Measurements from ENCODE around the gene GLCE. TPM values are rescaled to one million over a fixed set of nuclear protein-coding genes. Genes with fewer than 3 reads are reported as not detected.

The GLCE gene
- total RNA-seq, 1 donor from 2014 or later = 13.6 TPM

GRCh38 chr15:69313432-69314000 lies 153.1 kb downstream of the GLCE start:
- Histone ChIP-seq H3K27me3 (ENCODE audit: insufficient read depth, low read length) (no peaks in the 10 kb centered on the region), H3K79me2 (ENCODE audit: insufficient read depth, low read length) (no peaks in the 10 kb centered on the region), H3K4me2 (ENCODE audit: low read length) (no peak overlapping the region), H4K20me1 (ENCODE audit: insufficient read depth, low read length) (no peaks in the 10 kb centered on the region), H3K9ac (ENCODE audit: low read length) (no peak overlapping the region), H3K9me3 (ENCODE audit: insufficient read depth, low read depth, low read length) (no peaks in the 10 kb centered on the region), H3K4me1 (ENCODE audit: insufficient read depth, low read length) (peaks cover 13% of the 10 kb centered on the region), H3K27ac (ENCODE audit: low read depth, low read length) (no peak overlapping the region), H3K4me3 (ENCODE audit: insufficient read depth, low read depth, low read length) (no peak overlapping the region), H3K36me3 (ENCODE audit: insufficient read depth, low read length) (no peaks in the 10 kb centered on the region), H2AFZ (ENCODE audit: low read depth, low read length) (no peak overlapping the region)
- FAIRE-seq (no peak), DNase-seq (ENCODE audit: low read depth) (no peak)
- peaks cover 19% of the 10 kb centered on the region for H3K27me3 Mint-ChIP-seq (ENCODE audit: low read depth, unreplicated experiment)
- peaks cover 3% of the 10 kb centered on the region for H3K9me3 Mint-ChIP-seq (ENCODE audit: unreplicated experiment)
- H3K4me3 Mint-ChIP-seq (ENCODE audit: unreplicated experiment) = no peak overlapping the region
- no peak overlapping the region for H3K27ac Mint-ChIP-seq (ENCODE audit: unreplicated experiment)
- H3K4me1 Mint-ChIP-seq (ENCODE audit: low read depth, unreplicated experiment) = peaks cover 9% of the 10 kb centered on the region
- TF ChIP-seq CTCF (IDR thresholded peaks at IDR 0.05; ENCODE audit: insufficient read depth, low read depth, low read length) (no peak), EZH2 (IDR thresholded peaks at IDR 0.05; ENCODE audit: insufficient read depth, low read length) (no peak)
- H3K36me3 Mint-ChIP-seq (ENCODE audit: low read depth, unreplicated experiment) = no peaks in the 10 kb centered on the region

- Mint-ChIP-seq H3K4me3 (ENCODE audit: unreplicated experiment) (no peak overlapping the region), H3K27ac (ENCODE audit: unreplicated experiment) (no peak overlapping the region), H3K9me3 (ENCODE audit: unreplicated experiment) (peaks cover 2% of the 10 kb centered on the region), H3K36me3 (ENCODE audit: low read depth, unreplicated experiment) (no peaks in the 10 kb centered on the region), H3K4me1 (ENCODE audit: low read depth, unreplicated experiment) (peaks cover 9% of the 10 kb centered on the region), H3K27me3 (ENCODE audit: low read depth, unreplicated experiment) (peaks cover 15% of the 10 kb centered on the region)
- Histone ChIP-seq H3K9ac (ENCODE audit: low read length) (no peak overlapping the region), H3K4me1 (ENCODE audit: insufficient read depth, low read length) (peaks cover 13% of the 10 kb centered on the region), H3K4me2 (ENCODE audit: low read length) (no peak overlapping the region), H2AFZ (ENCODE audit: low read depth, low read length) (no peak overlapping the region), H4K20me1 (ENCODE audit: insufficient read depth, low read length) (no peaks in the 10 kb centered on the region), H3K4me3 (ENCODE audit: insufficient read depth, low read depth, low read length) (no peak overlapping the region), H3K27ac (ENCODE audit: low read depth, low read length) (no peak overlapping the region), H3K27me3 (ENCODE audit: insufficient read depth, low read length) (no peaks in the 10 kb centered on the region), H3K36me3 (ENCODE audit: insufficient read depth, low read length) (no peaks in the 10 kb centered on the region), H3K79me2 (ENCODE audit: insufficient read depth, low read length) (no peaks in the 10 kb centered on the region), H3K9me3 (ENCODE audit: insufficient read depth, low read depth, low read length) (no peaks in the 10 kb centered on the region)
- DNase-seq (ENCODE audit: low read depth) = no peak
- no peak for FAIRE-seq
- no peak for TF ChIP-seq EZH2 (IDR thresholded peaks at IDR 0.05; ENCODE audit: insufficient read depth, low read length)
- TF ChIP-seq CTCF (IDR thresholded peaks at IDR 0.05; ENCODE audit: insufficient read depth, low read depth, low read length) = no peak
Measured at GRCh38 chr15:69314131-69314530, 153.7 kb downstream of the GLCE start.

- Histone ChIP-seq H3K27me3 (ENCODE audit: insufficient read depth, low read length) (no peaks in the 10 kb centered on the region), H3K4me1 (ENCODE audit: insufficient read depth, low read length) (peaks cover 13% of the 10 kb centered on the region), H2AFZ (ENCODE audit: low read depth, low read length) (no peak overlapping the region), H3K9ac (ENCODE audit: low read length) (no peak overlapping the region), H3K79me2 (ENCODE audit: insufficient read depth, low read length) (no peaks in the 10 kb centered on the region), H3K9me3 (ENCODE audit: insufficient read depth, low read depth, low read length) (no peaks in the 10 kb centered on the region), H3K36me3 (ENCODE audit: insufficient read depth, low read length) (no peaks in the 10 kb centered on the region), H3K27ac (ENCODE audit: low read depth, low read length) (no peak overlapping the region), H4K20me1 (ENCODE audit: insufficient read depth, low read length) (no peaks in the 10 kb centered on the region), H3K4me3 (ENCODE audit: insufficient read depth, low read depth, low read length) (no peak overlapping the region), H3K4me2 (ENCODE audit: low read length) (no peak overlapping the region)
- H3K27me3 Mint-ChIP-seq (ENCODE audit: low read depth, unreplicated experiment) = peaks cover 15% of the 10 kb centered on the region
- no peak for FAIRE-seq
- no peaks in the 10 kb centered on the region for H3K36me3 Mint-ChIP-seq (ENCODE audit: low read depth, unreplicated experiment)
- H3K4me3 Mint-ChIP-seq (ENCODE audit: unreplicated experiment) = no peak overlapping the region
- no peak overlapping the region for H3K27ac Mint-ChIP-seq (ENCODE audit: unreplicated experiment)
- peaks cover 9% of the 10 kb centered on the region for H3K4me1 Mint-ChIP-seq (ENCODE audit: low read depth, unreplicated experiment)
- no peak for DNase-seq (ENCODE audit: low read depth)
- H3K9me3 Mint-ChIP-seq (ENCODE audit: unreplicated experiment) = peaks cover 2% of the 10 kb centered on the region
- TF ChIP-seq EZH2 (IDR thresholded peaks at IDR 0.05; ENCODE audit: insufficient read depth, low read length) = no peak
- TF ChIP-seq CTCF (IDR thresholded peaks at IDR 0.05; ENCODE audit: insufficient read depth, low read depth, low read length) = no peak
Measured at GRCh38 chr15:69314736-69315135, 154.3 kb downstream of the GLCE start.
